Measurements from ENCODE around the gene SIGLEC10.

The SIGLEC10 gene

GRCh38 chr19:51391073-51391611 lies 26.3 kb downstream of the SIGLEC10 start:
- no peak for DNase-seq

- DNase-seq: no peak
Observed at GRCh38 chr19:51389143-51389542, 28.3 kb downstream of the SIGLEC10 start.

GRCh38 chr19:51387924-51388389 lies 29.5 kb downstream of the SIGLEC10 start, which contains the start of gene LIM2:
Gene LIM2, minus strand, starts transcription at chr19:51387974. Its CDS starts 531 bp downstream, at chr19:51387443.
- DNase-seq: no peak

- no peak for DNase-seq
Observed at GRCh38 chr19:51386882-51387520, 30.4 kb downstream of the SIGLEC10 start.

- DNase-seq: no peak
Observed at GRCh38 chr19:51382004-51382403, 35.4 kb downstream of the SIGLEC10 start.

- DNase-seq: no peak
Observed at GRCh38 chr19:51380379-51380778, 37.1 kb downstream of the SIGLEC10 start.

GRCh38 chr19:51377422-51377821 lies 40.0 kb downstream of the SIGLEC10 start:
- no peak for DNase-seq

- DNase-seq: no peak
Observed at GRCh38 chr19:51375504-51376221, 41.8 kb downstream of the SIGLEC10 start.

- DNase-seq: no peak
Observed at GRCh38 chr19:51372649-51373504, 44.6 kb downstream of the SIGLEC10 start, which contains the start of gene NKG7. Gene NKG7, minus strand, starts transcription at chr19:51372654. Its CDS starts 119 bp downstream, at chr19:51372535.

- DNase-seq: no peak
Observed at GRCh38 chr19:51372021-51372648, 45.3 kb downstream of the SIGLEC10 start.

- no peak for DNase-seq
Observed at GRCh38 chr19:51371186-51371690, 46.2 kb downstream of the SIGLEC10 start.

- no peak for DNase-seq
Observed at GRCh38 chr19:51370230-51370629, 47.2 kb downstream of the SIGLEC10 start.

GRCh38 chr19:51368366-51369282 lies 48.8 kb downstream of the SIGLEC10 start, which contains the start of gene CLDND2:
Gene CLDND2, minus strand, starts transcription at chr19:51369003. Its CDS starts 426 bp downstream, at chr19:51368577.
- DNase-seq: no peak

- peak; percentile 100 for DNase-seq
Observed at GRCh38 chr19:51367565-51368365, 49.7 kb downstream of the SIGLEC10 start.

- no peak for DNase-seq
Observed at GRCh38 chr19:51367255-51367564, 50.2 kb downstream of the SIGLEC10 start.

GRCh38 chr19:51366389-51367254 lies 50.8 kb downstream of the SIGLEC10 start:
- DNase-seq: peak; percentile 99

GRCh38 chr19:51365965-51366388 lies 51.5 kb downstream of the SIGLEC10 start, which contains the start of gene ETFB:
Gene ETFB, minus strand, starts transcription at chr19:51366388. Its CDS starts 62 bp downstream, at chr19:51366326.
- no peak for DNase-seq

- no peak for DNase-seq
Observed at GRCh38 chr19:51365211-51365964, 52.1 kb downstream of the SIGLEC10 start.

Measured in left hindlimb (tissue), 1 donor.